Spleen (tissue), 7 donors: ENCODE measurements around the gene DPH3.

ENCODE experiments used
- POLR2A ChIP-seq, 3 donors: fragments of 450-650 bp; IDR thresholded peaks; one replicate each; pipeline ENCODE4 v1.5.1; 2017; ENCODE audit warnings: antibody characterized with exemption in 3 of 3, mild to moderate bottlenecking in 1 of 3
- POLR2AphosphoS5 ChIP-seq, 3 donors: sonication (generic); formaldehyde crosslinking; IDR thresholded peaks; one replicate each; pipeline ENCODE4 v1.5.1; 2017; ENCODE audit warnings: antibody characterized with exemption in 3 of 3
- TF ChIP-seq, protein P1 (sequence below), 11 experiments: fragments of 200-600 bp in 7 of 11; fragments of 450-650 bp in 4 of 11; sonication (generic) in 4 of 11; IDR thresholded peaks in 8 of 11; conservative IDR thresholded peaks in 3 of 11; 1 replicate in 7 of 11; 2 replicates in 4 of 11; pipeline versions ENCODE4 v1.4.0 to v1.8.0; 2016 to 2021; ENCODE audit warnings: antibody characterized with exemption in 11 of 11, inconsistent platforms in 4 of 11, mild to moderate bottlenecking in 1 of 11
- donor health status: DM: no; HTN: no; CAD: no; lungs with moderate emphysema.
- donor health status: DM: no; HTN: no; CAD: no.
- donor health status: DM: no; HTN: no; CAD: no.

GRCh38 chr3:16214366-16214765, 50.4 kb downstream of the DPH3 start:
- TF ChIP-seq, protein P1, sequence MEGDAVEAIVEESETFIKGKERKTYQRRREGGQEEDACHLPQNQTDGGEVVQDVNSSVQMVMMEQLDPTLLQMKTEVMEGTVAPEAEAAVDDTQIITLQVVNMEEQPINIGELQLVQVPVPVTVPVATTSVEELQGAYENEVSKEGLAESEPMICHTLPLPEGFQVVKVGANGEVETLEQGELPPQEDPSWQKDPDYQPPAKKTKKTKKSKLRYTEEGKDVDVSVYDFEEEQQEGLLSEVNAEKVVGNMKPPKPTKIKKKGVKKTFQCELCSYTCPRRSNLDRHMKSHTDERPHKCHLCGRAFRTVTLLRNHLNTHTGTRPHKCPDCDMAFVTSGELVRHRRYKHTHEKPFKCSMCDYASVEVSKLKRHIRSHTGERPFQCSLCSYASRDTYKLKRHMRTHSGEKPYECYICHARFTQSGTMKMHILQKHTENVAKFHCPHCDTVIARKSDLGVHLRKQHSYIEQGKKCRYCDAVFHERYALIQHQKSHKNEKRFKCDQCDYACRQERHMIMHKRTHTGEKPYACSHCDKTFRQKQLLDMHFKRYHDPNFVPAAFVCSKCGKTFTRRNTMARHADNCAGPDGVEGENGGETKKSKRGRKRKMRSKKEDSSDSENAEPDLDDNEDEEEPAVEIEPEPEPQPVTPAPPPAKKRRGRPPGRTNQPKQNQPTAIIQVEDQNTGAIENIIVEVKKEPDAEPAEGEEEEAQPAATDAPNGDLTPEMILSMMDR (IDR thresholded peaks at IDR 0.05 in 8 of 11, conservative IDR thresholded peaks at IDR 0.05 in 3 of 11), result no peak
- no peak for TF ChIP-seq POLR2A (IDR thresholded peaks at IDR 0.05)
- TF ChIP-seq POLR2AphosphoS5 (IDR thresholded peaks at IDR 0.05), result no peak
